Astrocyte (in vitro differentiated cells and primary cell): ENCODE results near the gene UGT1A7. TPM values are rescaled to one million over a fixed set of nuclear protein-coding genes. Genes with fewer than 3 reads are reported as not detected.

Experiments
- DNase-seq: peaks from one replicate; pipeline ENCODE4 v3.0.0-alpha.2; 2010; ENCODE audit warnings: low read depth
- FAIRE-seq: peaks from 2 replicates; lab custom pipeline; 2011; peaks lifted over from hg19 to GRCh38; lab: Jason Lieb, UNC
- H2AFZ ChIP-seq: 2 replicates; pipeline ENCODE4 v1.6.0; 2012; ENCODE audit warnings: low read depth, low read length, inconsistent platforms
- H3K27ac ChIP-seq: 2 replicates; pipeline ENCODE4 v1.5.1; 2011; ENCODE audit warnings: low read depth, low read length, inconsistent platforms
- H3K27me3 ChIP-seq: 2 replicates; pipeline ENCODE4 v1.6.0; 2011; ENCODE audit warnings: low read length, inconsistent platforms; ENCODE audit not compliant: insufficient read depth
- H3K36me3 ChIP-seq: 2 replicates; pipeline ENCODE4 v1.5.1; 2011; ENCODE audit warnings: low read length, inconsistent platforms; ENCODE audit not compliant: insufficient read depth
- H3K4me1 ChIP-seq: 2 replicates; pipeline ENCODE4 v1.5.1; 2011; ENCODE audit warnings: low read length, inconsistent platforms; ENCODE audit not compliant: insufficient read depth
- H3K4me2 ChIP-seq: 2 replicates; pipeline ENCODE4 v1.6.0; 2012; ENCODE audit warnings: low read length, inconsistent platforms
- H3K4me3 ChIP-seq: 2 replicates; pipeline ENCODE4 v1.5.1; 2011; ENCODE audit warnings: low read depth, mild to moderate bottlenecking, low read length, inconsistent platforms; ENCODE audit not compliant: insufficient read depth
- H3K79me2 ChIP-seq: 2 replicates; pipeline ENCODE4 v1.6.0; 2012; ENCODE audit warnings: mild to moderate bottlenecking, low read length, inconsistent platforms; ENCODE audit not compliant: insufficient read depth
- H3K9ac ChIP-seq: 2 replicates; pipeline ENCODE4 v1.6.0; 2012; ENCODE audit warnings: mild to moderate bottlenecking, low read length, inconsistent platforms
- H3K9me3 ChIP-seq: 2 replicates; pipeline ENCODE4 v1.5.1; 2012; ENCODE audit warnings: low read depth, mild to moderate bottlenecking, low read length, inconsistent platforms; ENCODE audit not compliant: insufficient read depth
- H4K20me1 ChIP-seq: 2 replicates; pipeline ENCODE4 v1.6.0; 2012; ENCODE audit warnings: low read length, inconsistent platforms; ENCODE audit not compliant: insufficient read depth
- H3K27ac Mint-ChIP-seq: one replicate; pipeline ENCODE4 v1.8.0; 2021; ENCODE audit warnings: mild to moderate bottlenecking, mixed read lengths; ENCODE audit not compliant: unreplicated experiment
- H3K27me3 Mint-ChIP-seq: one replicate; pipeline ENCODE4 v1.8.0; 2021; ENCODE audit warnings: low read depth, mixed read lengths; ENCODE audit not compliant: unreplicated experiment
- H3K36me3 Mint-ChIP-seq: one replicate; pipeline ENCODE4 v1.8.0; 2021; ENCODE audit warnings: low read depth, mixed read lengths; ENCODE audit not compliant: unreplicated experiment
- H3K4me1 Mint-ChIP-seq: one replicate; pipeline ENCODE4 v1.8.0; 2021; ENCODE audit warnings: low read depth, mixed read lengths; ENCODE audit not compliant: unreplicated experiment
- H3K4me3 Mint-ChIP-seq: one replicate; pipeline ENCODE4 v1.8.0; 2021; ENCODE audit warnings: mild to moderate bottlenecking, moderate library complexity, mixed read lengths; ENCODE audit not compliant: unreplicated experiment
- H3K9me3 Mint-ChIP-seq: one replicate; pipeline ENCODE4 v1.8.0; 2021; ENCODE audit warnings: mild to moderate bottlenecking, mixed read lengths; ENCODE audit not compliant: unreplicated experiment
- CTCF ChIP-seq: IDR thresholded peaks from 2 replicates; pipeline ENCODE4 v1.5.1; 2011; ENCODE audit warnings: low read depth, mild to moderate bottlenecking, inconsistent platforms, low read length, moderate library complexity; ENCODE audit not compliant: insufficient read depth
- EZH2 ChIP-seq: IDR thresholded peaks from 2 replicates; pipeline ENCODE4 v1.6.1; 2012; ENCODE audit warnings: mild to moderate bottlenecking, low read length, inconsistent platforms; ENCODE audit not compliant: insufficient read depth
- total RNA-seq: library from RNA; stranded (reverse); gene quantifications from 2 replicates; pipeline ENCODE4 v1.2.1, GENCODE V29; 2021

Gene UGT1A7
- total RNA-seq, 1 donor from 2014 or later, result not detected

DNA sequence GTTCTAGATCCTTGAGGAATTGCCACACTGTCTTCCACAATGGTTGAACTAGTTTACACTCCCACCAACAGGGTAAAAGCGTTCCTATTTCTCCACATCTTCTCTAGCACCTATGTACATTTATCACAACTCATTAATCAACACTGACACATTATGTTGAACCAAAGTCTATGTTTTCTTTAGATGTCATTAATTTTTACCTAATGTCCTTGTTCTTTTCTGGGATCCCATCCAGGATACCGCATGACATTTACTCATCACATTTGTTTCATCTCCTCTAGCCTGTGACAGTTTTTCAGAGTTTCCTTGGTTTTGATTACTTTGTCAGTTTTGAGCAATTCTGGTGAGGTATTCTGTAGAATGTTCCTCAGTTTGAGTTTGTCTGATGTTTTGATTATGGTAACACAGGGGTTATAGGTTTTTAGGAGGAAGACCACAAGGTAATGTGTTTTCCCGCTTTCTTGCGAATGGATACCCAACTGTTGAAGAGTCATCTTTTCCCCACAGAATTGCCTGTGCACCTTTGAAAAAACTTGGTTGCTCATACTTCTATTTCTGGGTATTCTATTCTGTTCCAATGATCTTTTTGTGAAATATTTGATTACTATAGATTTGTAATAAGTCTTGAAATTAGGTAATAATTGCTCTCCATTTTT, 13.0 kb upstream of the UGT1A7 start:
- Mint-ChIP-seq H3K36me3 (peaks cover 2% of the 10 kb centered on the region), H3K4me3 (no peak overlapping the region), H3K27me3 (peaks cover 15% of the 10 kb centered on the region), H3K27ac (no peak overlapping the region), H3K4me1 (no peaks in the 10 kb centered on the region), H3K9me3 (peaks cover 2% of the 10 kb centered on the region)
- TF ChIP-seq EZH2 (no peak), CTCF (no peak)
- H3K27ac ChIP-seq, result no peak overlapping the region
- DNase-seq (no peak), FAIRE-seq (no peak)
- no peak overlapping the region for H3K4me3 ChIP-seq
- H2AFZ ChIP-seq, result no peak overlapping the region
- no peaks in the 10 kb centered on the region for H3K4me1 ChIP-seq
- no peak overlapping the region for H3K4me2 ChIP-seq
- H3K9me3 ChIP-seq, result no peaks in the 10 kb centered on the region
- no peaks in the 10 kb centered on the region for H3K36me3 ChIP-seq
- no peak overlapping the region for H3K9ac ChIP-seq
- H4K20me1 ChIP-seq, result no peaks in the 10 kb centered on the region
- no peaks in the 10 kb centered on the region for H3K27me3 ChIP-seq
- H3K79me2 ChIP-seq, result no peaks in the 10 kb centered on the region

GRCh38 chr2:233671290-233672161, 10.2 kb upstream of the UGT1A7 start, which contains the start of gene UGT1A9:
Gene UGT1A9, plus strand, starts transcription at chr2:233671898. Its CDS starts 37 bp downstream, at chr2:233671935.
- Histone ChIP-seq H2AFZ (no peak within 1 kb of the TSS), H3K27ac (no peak within 1 kb of the TSS), H3K9me3 (no peaks in the 10 kb centered on the region), H3K79me2 (no peaks in the 10 kb centered on the region), H3K27me3 (no peaks in the 10 kb centered on the region), H3K36me3 (no peaks in the 10 kb centered on the region), H3K4me2 (no peak within 1 kb of the TSS), H3K9ac (no peak within 1 kb of the TSS), H3K4me1 (peaks cover 3% of the 10 kb centered on the region), H4K20me1 (no peaks in the 10 kb centered on the region), H3K4me3 (no peak within 1 kb of the TSS)
- Mint-ChIP-seq H3K27ac (no peak within 1 kb of the TSS), H3K4me1 (no peaks in the 10 kb centered on the region), H3K27me3 (peaks cover 15% of the 10 kb centered on the region), H3K36me3 (peaks cover 2% of the 10 kb centered on the region), H3K4me3 (no peak within 1 kb of the TSS), H3K9me3 (peaks cover 2% of the 10 kb centered on the region)
- DNase-seq (no peak), FAIRE-seq (no peak)
- TF ChIP-seq EZH2 (no peak), CTCF (no peak)
